ENCODE data around the gene CYP39A1.

Gene CYP39A1

DNA sequence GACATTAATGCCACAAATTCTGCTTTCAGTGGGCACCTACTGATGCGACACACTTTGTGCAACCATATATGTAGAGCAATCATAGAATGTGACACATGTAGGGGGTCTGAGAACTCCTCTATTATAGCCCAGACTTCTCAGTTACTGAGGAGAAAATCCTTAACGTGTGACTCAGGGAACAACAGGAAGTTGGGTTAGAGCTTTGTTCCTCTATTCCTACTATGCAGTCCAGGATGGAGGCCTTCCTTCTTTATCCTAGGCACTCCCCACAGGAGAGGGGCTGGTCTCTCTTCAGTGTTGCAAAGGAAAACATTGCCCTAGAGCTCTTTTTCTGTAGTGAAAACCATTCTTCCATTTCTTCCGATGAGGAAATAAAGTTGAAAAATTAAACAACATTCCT is 121.7 kb downstream of the CYP39A1 start:
- no peak for TF ChIP-seq POLR2AphosphoS5 (IDR thresholded peaks at IDR 0.05; ENCODE audit: low read depth, low read length)
- TF ChIP-seq REST (IDR thresholded peaks at IDR 0.05; ENCODE audit: insufficient read depth in 1 of 2, low read depth in 2 of 2, low read length in 2 of 2) = no peak
- no peak for TF ChIP-seq SIN3A (IDR thresholded peaks at IDR 0.05; ENCODE audit: borderline replicate concordance, insufficient read depth, low read length)
- TF ChIP-seq TAF1 (IDR thresholded peaks at IDR 0.05; ENCODE audit: borderline replicate concordance, insufficient read depth, low read length) = no peak
- no peak for TF ChIP-seq FOXP2 (optimal IDR thresholded peaks at IDR 0.05; ENCODE audit: borderline replicate concordance, extremely low read depth, extremely low read length, insufficient read depth)

GRCh38 chr6:46528961-46529750 is 123.5 kb downstream of the CYP39A1 start:
- TF ChIP-seq REST (IDR thresholded peaks at IDR 0.05; ENCODE audit: insufficient read depth in 1 of 2, low read depth in 2 of 2, low read length in 2 of 2) (no peak), SIN3A (IDR thresholded peaks at IDR 0.05; ENCODE audit: borderline replicate concordance, insufficient read depth, low read length) (no peak), FOXP2 (optimal IDR thresholded peaks at IDR 0.05; ENCODE audit: borderline replicate concordance, extremely low read depth, extremely low read length, insufficient read depth) (no peak), POLR2AphosphoS5 (IDR thresholded peaks at IDR 0.05; ENCODE audit: low read depth, low read length) (no peak), TAF1 (IDR thresholded peaks at IDR 0.05; ENCODE audit: borderline replicate concordance, insufficient read depth, low read length) (no peak)

DNA sequence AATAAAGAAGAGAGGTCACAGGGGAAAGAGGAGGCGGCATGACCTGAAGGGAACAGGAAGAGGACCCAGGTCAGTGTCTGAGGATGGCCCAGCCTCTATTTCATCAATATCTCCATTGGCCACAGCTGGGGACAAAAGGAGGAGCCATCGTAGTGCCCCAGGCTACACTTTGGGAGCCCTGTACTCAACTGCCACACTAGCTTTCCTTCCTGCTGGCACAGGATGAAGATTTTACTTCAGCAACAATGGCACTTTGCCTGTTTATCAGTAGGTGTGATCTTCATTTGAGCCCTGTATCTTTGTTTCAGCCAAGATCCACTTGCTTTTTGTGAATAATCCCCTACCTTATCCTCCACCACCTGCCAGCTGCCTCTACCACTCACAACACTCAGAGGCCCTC is 126.0 kb downstream of the CYP39A1 start:
- TF ChIP-seq FOXP2 (optimal IDR thresholded peaks at IDR 0.05; ENCODE audit: borderline replicate concordance, extremely low read depth, extremely low read length, insufficient read depth) = no peak
- TF ChIP-seq POLR2AphosphoS5 (IDR thresholded peaks at IDR 0.05; ENCODE audit: low read depth, low read length) = no peak
- no peak for TF ChIP-seq SIN3A (IDR thresholded peaks at IDR 0.05; ENCODE audit: borderline replicate concordance, insufficient read depth, low read length)
- TF ChIP-seq REST (IDR thresholded peaks at IDR 0.05; ENCODE audit: insufficient read depth in 1 of 2, low read depth in 2 of 2, low read length in 2 of 2) = no peak
- TF ChIP-seq TAF1 (IDR thresholded peaks at IDR 0.05; ENCODE audit: borderline replicate concordance, insufficient read depth, low read length) = no peak

DNA sequence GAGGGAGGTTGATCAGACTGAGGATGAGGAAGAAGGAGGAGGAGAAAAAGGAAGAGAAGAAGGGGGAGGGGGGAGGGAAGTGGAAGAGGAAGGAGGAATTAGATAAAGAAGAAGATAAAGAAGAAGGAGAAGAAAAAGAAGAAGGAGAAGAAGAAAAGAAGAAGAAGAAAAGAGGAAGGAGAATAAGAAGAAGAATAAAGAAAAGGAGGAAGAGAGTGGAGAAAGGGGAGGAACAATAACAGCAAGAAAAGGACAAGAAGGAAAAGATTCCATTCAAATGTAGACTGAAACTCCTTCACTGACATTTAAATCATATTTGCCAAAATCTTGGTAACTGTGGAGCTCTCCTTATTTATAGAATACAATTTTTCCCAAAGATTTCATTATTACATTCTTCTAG is 127.0 kb downstream of the CYP39A1 start:
- TF ChIP-seq REST (IDR thresholded peaks at IDR 0.05; ENCODE audit: insufficient read depth in 1 of 2, low read depth in 2 of 2, low read length in 2 of 2) = no peak
- TF ChIP-seq POLR2AphosphoS5 (IDR thresholded peaks at IDR 0.05; ENCODE audit: low read depth, low read length) = no peak
- no peak for TF ChIP-seq SIN3A (IDR thresholded peaks at IDR 0.05; ENCODE audit: borderline replicate concordance, insufficient read depth, low read length)
- no peak for TF ChIP-seq TAF1 (IDR thresholded peaks at IDR 0.05; ENCODE audit: borderline replicate concordance, insufficient read depth, low read length)
- no peak for TF ChIP-seq FOXP2 (optimal IDR thresholded peaks at IDR 0.05; ENCODE audit: borderline replicate concordance, extremely low read depth, extremely low read length, insufficient read depth)
